Astrocyte (in vitro differentiated cells and primary cell): Measurements from ENCODE around the gene CD151. TPM values are rescaled to one million over a fixed set of nuclear protein-coding genes. Genes with fewer than 3 reads are reported as not detected.
A peak's percentile ranks its signal among the peaks of the same experiment; 100 is the strongest.

Experiments used
- DNase-seq: peaks from one replicate; pipeline ENCODE4 v3.0.0-alpha.2; 2010; ENCODE audit warnings: low read depth
- FAIRE-seq: peaks from 2 replicates; lab custom pipeline; 2011; peaks lifted over from hg19 to GRCh38; lab: Jason Lieb, UNC
- H2AFZ ChIP-seq: 2 replicates; pipeline ENCODE4 v1.6.0; 2012; ENCODE audit warnings: low read depth, low read length, inconsistent platforms
- H3K27ac ChIP-seq: 2 replicates; pipeline ENCODE4 v1.5.1; 2011; ENCODE audit warnings: low read depth, low read length, inconsistent platforms
- H3K27me3 ChIP-seq: 2 replicates; pipeline ENCODE4 v1.6.0; 2011; ENCODE audit warnings: low read length, inconsistent platforms; ENCODE audit not compliant: insufficient read depth
- H3K36me3 ChIP-seq: 2 replicates; pipeline ENCODE4 v1.5.1; 2011; ENCODE audit warnings: low read length, inconsistent platforms; ENCODE audit not compliant: insufficient read depth
- H3K4me1 ChIP-seq: 2 replicates; pipeline ENCODE4 v1.5.1; 2011; ENCODE audit warnings: low read length, inconsistent platforms; ENCODE audit not compliant: insufficient read depth
- H3K4me2 ChIP-seq: 2 replicates; pipeline ENCODE4 v1.6.0; 2012; ENCODE audit warnings: low read length, inconsistent platforms
- H3K4me3 ChIP-seq: 2 replicates; pipeline ENCODE4 v1.5.1; 2011; ENCODE audit warnings: low read depth, mild to moderate bottlenecking, low read length, inconsistent platforms; ENCODE audit not compliant: insufficient read depth
- H3K79me2 ChIP-seq: 2 replicates; pipeline ENCODE4 v1.6.0; 2012; ENCODE audit warnings: mild to moderate bottlenecking, low read length, inconsistent platforms; ENCODE audit not compliant: insufficient read depth
- H3K9ac ChIP-seq: 2 replicates; pipeline ENCODE4 v1.6.0; 2012; ENCODE audit warnings: mild to moderate bottlenecking, low read length, inconsistent platforms
- H3K9me3 ChIP-seq: 2 replicates; pipeline ENCODE4 v1.5.1; 2012; ENCODE audit warnings: low read depth, mild to moderate bottlenecking, low read length, inconsistent platforms; ENCODE audit not compliant: insufficient read depth
- H4K20me1 ChIP-seq: 2 replicates; pipeline ENCODE4 v1.6.0; 2012; ENCODE audit warnings: low read length, inconsistent platforms; ENCODE audit not compliant: insufficient read depth
- H3K27ac Mint-ChIP-seq: one replicate; pipeline ENCODE4 v1.8.0; 2021; ENCODE audit warnings: mild to moderate bottlenecking, mixed read lengths; ENCODE audit not compliant: unreplicated experiment
- H3K27me3 Mint-ChIP-seq: one replicate; pipeline ENCODE4 v1.8.0; 2021; ENCODE audit warnings: low read depth, mixed read lengths; ENCODE audit not compliant: unreplicated experiment
- H3K36me3 Mint-ChIP-seq: one replicate; pipeline ENCODE4 v1.8.0; 2021; ENCODE audit warnings: low read depth, mixed read lengths; ENCODE audit not compliant: unreplicated experiment
- H3K4me1 Mint-ChIP-seq: one replicate; pipeline ENCODE4 v1.8.0; 2021; ENCODE audit warnings: low read depth, mixed read lengths; ENCODE audit not compliant: unreplicated experiment
- H3K4me3 Mint-ChIP-seq: one replicate; pipeline ENCODE4 v1.8.0; 2021; ENCODE audit warnings: mild to moderate bottlenecking, moderate library complexity, mixed read lengths; ENCODE audit not compliant: unreplicated experiment
- H3K9me3 Mint-ChIP-seq: one replicate; pipeline ENCODE4 v1.8.0; 2021; ENCODE audit warnings: mild to moderate bottlenecking, mixed read lengths; ENCODE audit not compliant: unreplicated experiment
- CTCF ChIP-seq: IDR thresholded peaks from 2 replicates; pipeline ENCODE4 v1.5.1; 2011; ENCODE audit warnings: low read depth, mild to moderate bottlenecking, inconsistent platforms, low read length, moderate library complexity; ENCODE audit not compliant: insufficient read depth
- EZH2 ChIP-seq: IDR thresholded peaks from 2 replicates; pipeline ENCODE4 v1.6.1; 2012; ENCODE audit warnings: mild to moderate bottlenecking, low read length, inconsistent platforms; ENCODE audit not compliant: insufficient read depth
- total RNA-seq: library from RNA; stranded (reverse); gene quantifications from 2 replicates; pipeline ENCODE4 v1.2.1, GENCODE V29; 2021

The CD151 gene
- total RNA-seq, 1 donor from 2014 or later, result 421 TPM

- Histone ChIP-seq H3K4me2 (peak overlapping the region; percentile 98), H4K20me1 (peaks cover 29% of the 10 kb centered on the region), H3K4me3 (peak overlapping the region; percentile 76), H3K36me3 (no peaks in the 10 kb centered on the region), H3K9me3 (no peaks in the 10 kb centered on the region), H3K79me2 (peaks cover 27% of the 10 kb centered on the region), H2AFZ (peak overlapping the region; percentile 73), H3K27ac (peak overlapping the region; percentile 83), H3K4me1 (peaks cover 24% of the 10 kb centered on the region), H3K9ac (peak overlapping the region; percentile 89), H3K27me3 (no peaks in the 10 kb centered on the region)
- TF ChIP-seq EZH2 (no peak), CTCF (no peak)
- no peaks in the 10 kb centered on the region for H3K27me3 Mint-ChIP-seq
- H3K9me3 Mint-ChIP-seq, result no peaks in the 10 kb centered on the region
- no peak overlapping the region for H3K27ac Mint-ChIP-seq
- no peak for FAIRE-seq
- DNase-seq, result peak; percentile 47
- H3K4me3 Mint-ChIP-seq, result peak overlapping the region; percentile 87
- peaks cover 1% of the 10 kb centered on the region for H3K36me3 Mint-ChIP-seq
- peaks cover 5% of the 10 kb centered on the region for H3K4me1 Mint-ChIP-seq
These were observed 13.4 kb upstream of the CD151 start for GRCh38 chr11:819129-819931.

GRCh38 chr11:819943-820649, 12.7 kb upstream of the CD151 start:
- no peak for FAIRE-seq
- Histone ChIP-seq H3K9ac (peak overlapping the region; percentile 89), H3K79me2 (peaks cover 27% of the 10 kb centered on the region), H3K4me1 (peaks cover 24% of the 10 kb centered on the region), H2AFZ (peak overlapping the region; percentile 71), H3K36me3 (no peaks in the 10 kb centered on the region), H3K27ac (peak overlapping the region; percentile 83), H3K4me2 (peak overlapping the region; percentile 98), H3K4me3 (peak overlapping the region; percentile 76), H4K20me1 (peaks cover 35% of the 10 kb centered on the region), H3K27me3 (no peaks in the 10 kb centered on the region), H3K9me3 (no peaks in the 10 kb centered on the region)
- Mint-ChIP-seq H3K4me1 (peaks cover 5% of the 10 kb centered on the region), H3K36me3 (peaks cover 3% of the 10 kb centered on the region), H3K27me3 (peaks cover 1% of the 10 kb centered on the region), H3K9me3 (no peaks in the 10 kb centered on the region), H3K27ac (peak overlapping the region; percentile 62), H3K4me3 (peak overlapping the region; percentile 87)
- peak; percentile 51 for DNase-seq
- TF ChIP-seq EZH2 (no peak), CTCF (no peak)
